GM10248 (cell line): ENCODE data around the gene ATRNL1.
"Not testable (repeated sequence)": the region's sequence is repeated elsewhere in the genome, so short reads cannot be mapped to it uniquely, and the experiment has no call there.

Experiments
- CTCF ChIA-PET: fragments of 300-600 bp; sonication (Branson Sonifier 250); formaldehyde crosslinking; extraction: SDS; loops from one replicate; lab custom pipeline; 2021; ENCODE audit warnings: antibody characterized with exemption; lab: Yijun Ruan, JAX
- POLR2A ChIA-PET: fragments of 350-650 bp; sonication (Branson Sonifier 250); formaldehyde crosslinking; extraction: SDS; loops from one replicate; lab custom pipeline; 2020; ENCODE audit warnings: antibody characterized with exemption; lab: Yijun Ruan, JAX
- DNase-seq: peaks from one replicate; pipeline ENCODE4 v3.0.0; 2012; ENCODE audit errors: extremely low spot score
- CTCF ChIP-seq: IDR thresholded peaks from 2 replicates; pipeline ENCODE4 v1.5.1; 2012; ENCODE audit warnings: mild to moderate bottlenecking, low read depth; ENCODE audit errors: extremely low read depth, missing control alignments, control extremely low read depth

The ATRNL1 gene

GRCh38 chr10:115456812-115457211, 363.6 kb downstream of the ATRNL1 start:
- ChIA-PET CTCF (interaction anchor here (0.9 to 1.5 kb wide), 4 partner anchors 10 to 33 kb away, joined by 3 to 4 read pairs (median 3); no protein-coding TSS in a partner anchor), POLR2A (no interaction called here)
- TF ChIP-seq CTCF, result no peak
- no peak for DNase-seq

- POLR2A ChIA-PET, result no interaction called here
- CTCF ChIA-PET, result no interaction called here
- DNase-seq, result no peak
- no peak for TF ChIP-seq CTCF
These were observed 390.1 kb downstream of the ATRNL1 start for GRCh38 chr10:115483294-115483693.

GRCh38 chr10:115491526-115492140, 398.5 kb downstream of the ATRNL1 start:
- no peak for DNase-seq
- POLR2A ChIA-PET, result no interaction called here
- CTCF ChIA-PET, result no interaction called here
- no peak for TF ChIP-seq CTCF

- CTCF ChIA-PET, result no interaction called here
- DNase-seq, result no peak
- TF ChIP-seq CTCF, result no peak
- POLR2A ChIA-PET, result no interaction called here
These were observed 410.4 kb downstream of the ATRNL1 start for GRCh38 chr10:115503546-115503945.

GRCh38 chr10:115514895-115515294, 421.7 kb downstream of the ATRNL1 start:
- CTCF ChIA-PET, result no interaction called here
- no peak for DNase-seq
- POLR2A ChIA-PET, result no interaction called here
- TF ChIP-seq CTCF, result no peak

- POLR2A ChIA-PET, result no interaction called here
- no peak for DNase-seq
- TF ChIP-seq CTCF, result no peak
- CTCF ChIA-PET, result no interaction called here
These were observed 432.0 kb downstream of the ATRNL1 start for GRCh38 chr10:115525141-115525540.

GRCh38 chr10:115527682-115528081, 434.5 kb downstream of the ATRNL1 start:
- CTCF ChIA-PET, DNase-seq, POLR2A ChIA-PET: not testable (repeated sequence)

- POLR2A ChIA-PET, result not testable (repeated sequence)
These were observed 443.2 kb downstream of the ATRNL1 start for GRCh38 chr10:115536401-115536800.

More at GRCh38 chr10:115536401-115536800, 443.2 kb downstream of the ATRNL1 start:
- CTCF ChIA-PET, DNase-seq: not testable (repeated sequence)
